Stimulated activated CD4-positive, alpha-beta T cell treated with anti-CD3 and anti-CD28 coated beads, Interleukin-15, amount 100 ng/mL, for 1 hour (primary cell): ENCODE measurements around the gene TRPT1.
A peak's percentile ranks its signal among the peaks of the same experiment; 100 is the strongest.

Experiments
- DNase-seq, 2 donors: peaks; one replicate each; pipeline ENCODE4 v3.0.0-alpha.2; 2020; ENCODE audit warnings: low read depth in 1 of 2, low spot score in 1 of 2

The TRPT1 gene

DNA sequence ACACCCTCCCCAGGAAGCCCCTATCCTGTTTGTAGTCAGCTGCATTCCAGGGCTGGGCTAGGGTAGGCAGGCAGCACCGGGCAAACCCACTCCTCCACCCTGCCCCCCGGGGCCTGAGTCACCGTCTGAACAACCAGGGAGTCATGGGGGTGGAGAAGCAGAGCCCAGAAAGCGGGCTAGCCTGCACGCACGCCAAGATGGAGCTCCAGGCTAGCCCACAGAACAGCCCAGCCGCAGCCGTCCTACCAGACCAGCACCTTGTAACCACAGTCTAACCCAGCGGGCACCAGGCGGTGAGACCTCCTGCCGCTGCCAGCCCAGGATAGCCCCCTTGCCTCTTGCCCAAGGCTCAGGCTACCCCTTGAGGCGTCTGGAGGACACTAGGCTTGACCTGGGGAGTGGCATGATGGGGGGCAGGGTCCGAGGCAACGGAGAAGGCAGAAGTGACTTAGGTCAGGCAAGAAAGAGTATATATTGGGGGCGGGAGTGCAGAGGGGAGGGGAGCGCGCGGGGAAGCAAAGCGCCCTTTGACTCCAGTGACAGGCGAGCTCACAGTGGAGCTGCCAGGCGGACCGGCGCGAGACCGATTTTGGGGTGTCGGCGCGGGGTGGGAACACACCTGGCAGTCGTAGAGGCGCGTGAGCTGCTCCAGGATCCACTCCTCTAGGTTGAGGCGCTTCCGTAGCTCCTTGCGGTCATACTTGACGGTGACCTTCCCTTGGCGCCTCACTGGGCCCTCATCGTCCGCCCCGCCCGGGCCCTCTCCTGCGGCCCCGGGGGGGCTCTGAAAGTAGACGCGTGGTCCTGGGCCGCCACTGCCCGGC is 20.0 kb upstream of the TRPT1 start:
- DNase-seq: peak; percentile 56 to 76

- DNase-seq: no peak
Observed at GRCh38 chr11:64245401-64245796, 19.4 kb upstream of the TRPT1 start.

- no peak for DNase-seq
Observed at GRCh38 chr11:64244966-64245365, 19.0 kb upstream of the TRPT1 start.

DNA sequence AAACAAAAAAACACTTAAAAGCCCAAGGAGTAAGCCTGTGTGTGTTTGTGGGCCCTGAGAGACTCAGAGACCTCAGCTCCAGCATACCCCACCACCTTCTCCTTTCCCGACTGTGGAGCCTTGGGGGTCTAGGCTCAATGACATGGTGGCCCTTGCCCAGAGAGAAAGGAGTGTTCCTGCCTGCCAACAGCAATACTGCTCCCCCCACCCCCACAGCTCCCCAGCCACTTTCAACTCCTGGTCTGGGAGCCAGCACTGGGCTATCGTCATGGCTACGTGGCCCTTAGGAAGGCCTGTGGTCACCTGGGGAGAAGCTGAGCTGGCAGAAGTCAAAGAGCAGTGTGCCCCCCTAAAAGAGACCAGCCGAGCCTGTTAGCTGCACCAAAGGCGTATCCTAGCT is 18.1 kb upstream of the TRPT1 start:
- DNase-seq: no peak

- DNase-seq: no peak
Observed at GRCh38 chr11:64243236-64243854, 17.4 kb upstream of the TRPT1 start.

DNA sequence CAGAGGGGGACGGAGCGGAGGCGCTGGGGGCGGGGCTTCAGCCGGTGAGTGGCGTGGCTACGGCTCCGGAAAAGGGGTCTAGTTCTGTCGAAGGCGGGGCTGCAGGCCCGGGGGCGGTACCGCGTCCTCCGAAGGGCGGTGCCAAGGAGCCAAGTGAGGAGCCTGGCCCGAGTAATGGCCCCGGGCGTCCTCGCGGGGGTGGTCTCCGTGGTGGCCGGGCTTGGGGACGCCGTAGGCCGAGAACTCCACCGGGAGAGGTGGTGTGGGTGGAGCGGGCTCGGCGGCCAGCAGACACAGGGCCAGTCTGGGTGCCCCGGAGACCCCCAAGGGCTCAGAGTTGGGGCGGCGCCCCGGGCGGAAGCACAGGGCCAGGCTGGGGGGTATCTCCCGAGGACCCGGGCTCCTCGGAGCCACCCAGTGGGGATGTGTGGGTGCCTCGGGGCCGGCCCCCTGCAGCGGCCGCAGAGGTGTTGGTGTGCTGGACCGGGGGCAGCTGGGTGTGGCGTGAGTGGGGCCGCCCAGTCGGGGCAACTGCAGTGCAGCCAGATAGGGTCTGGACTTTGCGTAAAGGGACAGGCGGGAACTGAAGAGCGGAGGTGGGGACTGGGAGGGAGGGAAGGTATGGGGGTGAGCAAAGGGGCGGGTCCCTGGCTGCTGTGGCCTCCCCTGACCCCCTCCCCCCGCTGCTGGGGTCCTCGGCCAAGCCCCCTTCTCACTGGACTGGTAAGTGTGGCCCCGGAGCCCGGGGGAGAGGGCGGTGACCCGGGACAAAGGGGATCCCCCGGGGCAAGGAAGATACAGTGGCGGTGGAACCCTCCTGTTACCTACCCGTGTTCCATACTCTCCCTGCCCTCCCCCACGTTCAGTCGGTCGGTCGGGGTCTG is 15.7 kb upstream of the TRPT1 start:
- no peak for DNase-seq

DNA sequence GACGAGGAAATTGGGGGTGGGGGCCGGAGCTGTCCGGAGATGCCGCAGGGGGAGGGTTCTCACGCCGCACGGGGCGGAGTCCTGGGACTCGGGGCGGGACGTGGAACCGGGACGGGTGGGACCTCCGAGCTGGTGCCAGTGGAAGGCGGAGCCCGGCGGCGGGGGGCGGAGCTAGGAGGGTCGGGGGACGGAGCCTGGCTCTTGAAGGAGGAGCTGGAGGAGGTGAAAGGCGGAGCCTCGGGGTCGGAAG is 15.2 kb upstream of the TRPT1 start:
- peak; percentile 100 for DNase-seq

DNA sequence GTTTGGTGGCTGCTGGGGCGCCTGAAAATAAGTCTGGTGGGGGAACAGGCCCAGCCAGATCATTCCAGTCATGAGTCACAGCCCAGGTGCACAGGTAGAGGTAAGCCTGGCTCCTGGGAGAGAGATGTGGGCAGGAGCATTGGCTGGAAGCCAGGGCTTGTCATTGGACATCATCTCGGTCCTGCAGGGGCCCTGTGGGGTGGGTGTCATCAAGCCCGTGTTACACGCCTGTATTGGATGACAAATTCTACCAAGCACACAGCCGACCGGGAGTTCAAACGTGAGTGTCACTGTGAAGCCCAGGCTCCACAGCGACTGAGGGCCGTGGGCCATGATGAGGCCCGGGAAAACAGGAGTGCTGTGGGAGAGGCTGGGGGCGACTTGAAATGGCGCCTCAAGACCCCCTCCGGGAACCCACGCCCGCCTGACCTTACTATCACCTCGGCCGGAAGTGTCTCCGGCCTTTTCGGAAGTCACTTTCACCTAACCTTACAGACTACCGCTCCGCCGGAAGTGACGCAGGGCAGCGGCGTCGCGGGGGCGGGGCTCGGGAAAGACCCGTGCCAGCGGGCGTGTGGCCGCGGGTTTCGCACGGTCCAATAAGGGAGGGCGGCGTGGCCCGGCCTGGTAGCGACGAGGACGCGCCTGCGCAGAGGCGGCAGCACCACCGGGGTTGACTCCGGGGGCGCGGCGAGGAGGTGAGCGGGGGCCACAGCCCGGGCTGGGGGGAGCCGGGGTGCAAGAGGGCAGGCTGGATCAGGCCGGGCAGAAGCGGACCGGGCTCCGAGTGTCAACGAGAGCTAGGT is 14.7 kb upstream of the TRPT1 start, which contains the start of gene FKBP2:
Gene FKBP2 (plus strand): TSS at position 661 of the 806 bp plus-strand sequence. CDS start 1,293 bp downstream, outside the sequence.
- peak; percentile 97 to 98 for DNase-seq

GRCh38 chr11:64239662-64240434 is 13.9 kb upstream of the TRPT1 start:
- DNase-seq: no peak

GRCh38 chr11:64238999-64239398 is 13.0 kb upstream of the TRPT1 start:
- no peak for DNase-seq

DNA sequence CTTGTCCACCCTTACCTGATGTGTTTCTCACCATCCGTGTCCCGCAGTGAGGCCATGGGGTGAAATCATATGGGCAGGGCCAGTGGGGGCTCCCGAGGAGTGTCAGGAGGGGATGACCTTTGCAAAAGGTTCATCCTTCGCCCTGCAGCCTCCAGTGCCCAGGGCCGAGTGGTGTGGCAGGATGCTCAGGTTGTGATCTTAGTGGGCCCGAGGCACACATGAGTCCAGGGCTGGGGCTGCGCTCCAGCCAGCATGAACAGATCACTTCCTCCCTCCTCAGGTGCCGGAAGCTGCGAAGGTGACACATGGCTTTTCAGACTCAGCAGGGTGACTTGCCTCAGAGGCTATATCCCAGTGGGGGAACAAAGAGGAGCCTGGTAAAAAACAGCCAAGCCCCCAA is 12.1 kb upstream of the TRPT1 start:
- no peak for DNase-seq

DNA sequence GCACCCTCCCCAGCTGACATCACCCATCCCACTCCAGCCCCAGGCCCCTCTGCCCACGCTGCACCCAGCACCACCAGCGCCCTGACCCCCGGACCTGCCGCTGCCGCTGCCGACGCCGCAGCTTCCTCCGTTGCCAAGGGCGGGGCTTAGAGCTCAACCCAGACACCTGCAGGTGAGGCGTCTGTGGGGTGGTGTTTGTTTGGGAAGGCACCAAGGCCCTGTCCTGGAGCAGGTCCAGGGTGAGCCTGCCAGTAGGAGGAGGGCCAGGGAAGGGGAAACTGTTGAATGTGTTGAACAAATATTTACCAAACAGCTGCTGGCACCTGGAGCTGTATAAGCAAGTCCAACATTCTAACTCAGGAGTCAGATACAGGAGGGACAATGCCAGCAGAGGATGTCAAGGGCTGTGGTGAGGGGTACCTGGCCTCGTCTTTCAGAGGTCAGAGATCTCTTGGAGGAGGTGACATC is 11.5 kb upstream of the TRPT1 start:
- no peak for DNase-seq

- DNase-seq: no peak
Observed at GRCh38 chr11:64235437-64236161, 9.6 kb upstream of the TRPT1 start.

- DNase-seq: no peak
Observed at GRCh38 chr11:64234647-64235379, 8.8 kb upstream of the TRPT1 start.

DNA sequence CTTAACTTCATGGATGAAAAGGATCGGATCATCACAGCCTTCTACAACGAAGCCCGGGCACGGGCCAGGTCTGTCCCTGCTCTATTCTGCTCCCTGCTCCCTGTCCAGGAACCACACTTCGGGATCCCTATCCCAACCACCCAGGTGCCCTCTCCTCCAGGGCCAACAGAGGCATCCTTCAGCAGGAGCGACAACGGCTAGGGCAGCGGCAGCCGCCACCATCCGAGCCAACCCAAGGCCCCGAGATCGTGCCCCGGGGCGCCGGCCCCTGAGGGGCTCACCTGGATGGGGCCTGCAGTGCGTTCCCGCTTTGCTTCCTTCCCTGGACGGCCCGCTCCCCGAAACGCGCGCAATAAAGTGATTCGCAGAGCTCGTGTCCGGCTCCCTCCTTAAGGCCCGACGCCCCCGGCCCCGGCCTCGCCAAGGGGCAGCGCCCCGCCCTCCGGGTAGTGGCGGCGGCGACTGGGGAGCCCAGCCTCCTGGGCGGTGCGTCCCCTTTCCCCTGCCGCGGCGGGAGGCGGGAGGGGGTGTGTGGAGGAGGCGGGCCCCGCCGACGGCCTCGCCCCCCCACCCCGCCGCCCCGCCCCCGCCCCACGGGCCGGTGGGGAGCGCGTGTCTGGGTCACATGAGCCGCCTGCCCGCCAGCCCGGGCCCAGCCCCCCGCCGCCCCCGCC is 8.1 kb upstream of the TRPT1 start, which contains the start of gene VEGFB:
Gene VEGFB (plus strand): TSS at position 672 of the 674 bp plus-strand sequence. CDS start 250 bp downstream, outside the sequence.
- DNase-seq: peak; percentile 55 to 62

DNA sequence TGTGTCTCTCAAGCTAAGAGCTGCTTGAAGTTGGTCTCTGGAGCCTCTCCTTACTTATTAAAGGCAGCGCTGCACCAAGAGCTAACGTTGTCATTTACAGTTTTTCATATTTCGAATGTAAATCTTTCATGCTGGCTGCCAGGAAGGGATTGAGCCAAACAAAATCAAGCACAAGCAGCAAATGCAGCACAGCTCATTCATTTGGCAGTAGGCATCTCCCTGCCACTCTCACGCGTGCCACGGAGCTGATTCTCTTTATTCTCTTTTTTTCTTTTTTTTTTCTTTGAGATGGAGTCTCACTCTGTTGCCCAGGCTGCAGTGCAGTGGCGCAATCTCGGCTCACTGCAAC is 7.0 kb upstream of the TRPT1 start:
- no peak for DNase-seq

DNA sequence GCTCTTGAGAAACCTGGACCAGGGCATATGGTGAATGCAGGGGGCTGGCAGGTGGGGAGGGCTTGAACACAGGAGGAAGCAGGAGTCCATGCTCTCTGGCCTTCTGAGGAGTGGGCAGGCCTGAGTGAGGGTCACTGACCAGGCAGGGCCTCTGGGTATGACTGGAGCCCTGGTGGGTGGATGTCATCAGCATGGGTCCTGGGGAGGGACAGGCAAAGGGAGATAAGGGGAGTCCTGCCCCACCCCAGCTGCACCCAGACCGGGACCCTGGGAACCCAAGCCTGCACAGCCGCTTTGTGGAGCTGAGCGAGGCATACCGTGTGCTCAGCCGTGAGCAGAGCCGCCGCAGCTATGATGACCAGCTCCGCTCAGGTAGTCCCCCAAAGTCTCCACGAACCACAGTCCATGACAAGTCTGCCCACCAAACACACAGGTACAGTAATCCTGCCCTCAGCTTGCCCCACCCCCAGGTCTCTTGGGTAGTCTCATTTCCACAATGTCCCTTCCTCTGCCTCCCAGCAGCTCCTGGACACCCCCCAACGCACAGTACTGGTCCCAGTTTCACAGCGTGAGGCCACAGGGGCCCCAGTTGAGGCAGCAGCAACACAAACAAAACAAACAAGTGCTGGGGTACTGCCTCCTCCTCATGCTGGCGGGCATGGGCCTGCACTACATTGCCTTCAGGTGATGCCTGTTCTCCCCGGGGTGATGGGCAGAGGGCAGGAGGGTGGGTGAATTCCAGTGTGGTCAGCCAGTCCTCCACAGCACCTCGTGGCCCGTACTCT is 6.4 kb upstream of the TRPT1 start:
- DNase-seq: no peak
